ENCODE data around the gene PYCARD.

DNA sequence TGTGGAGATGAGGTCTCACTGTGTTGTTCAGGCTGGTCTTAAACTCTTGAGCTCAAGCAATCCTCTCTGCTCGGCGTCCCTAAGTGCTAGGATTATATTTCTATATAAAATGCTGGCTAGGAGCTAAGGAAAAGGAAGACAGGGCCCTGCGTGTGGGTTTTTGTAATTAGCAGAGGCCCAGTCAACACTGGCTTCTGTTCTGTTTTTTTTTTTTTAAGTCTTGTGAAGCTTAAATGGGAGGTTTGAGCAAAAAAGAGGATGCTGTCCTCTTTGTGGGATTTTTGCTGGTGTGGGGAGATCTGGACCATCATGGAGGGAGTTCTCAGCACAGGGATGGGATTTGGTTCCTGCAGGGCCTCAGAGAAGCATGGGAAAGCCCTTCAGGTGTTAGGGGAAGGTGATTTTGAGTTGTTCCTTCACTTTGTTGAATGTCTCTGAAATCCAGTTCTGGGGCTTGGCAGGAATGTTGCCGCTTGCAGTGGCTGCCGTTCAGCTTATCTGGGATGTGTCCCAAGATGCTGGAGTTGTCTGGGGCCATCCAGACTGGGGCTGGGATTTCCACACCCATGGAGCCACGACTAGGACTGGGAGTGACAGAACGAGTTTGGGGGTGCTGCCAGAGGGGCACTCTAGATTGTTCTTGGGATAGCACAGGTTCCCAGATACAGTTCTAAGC is 4.2 kb downstream of the PYCARD start:
- TF ChIP-seq, protein P1, sequence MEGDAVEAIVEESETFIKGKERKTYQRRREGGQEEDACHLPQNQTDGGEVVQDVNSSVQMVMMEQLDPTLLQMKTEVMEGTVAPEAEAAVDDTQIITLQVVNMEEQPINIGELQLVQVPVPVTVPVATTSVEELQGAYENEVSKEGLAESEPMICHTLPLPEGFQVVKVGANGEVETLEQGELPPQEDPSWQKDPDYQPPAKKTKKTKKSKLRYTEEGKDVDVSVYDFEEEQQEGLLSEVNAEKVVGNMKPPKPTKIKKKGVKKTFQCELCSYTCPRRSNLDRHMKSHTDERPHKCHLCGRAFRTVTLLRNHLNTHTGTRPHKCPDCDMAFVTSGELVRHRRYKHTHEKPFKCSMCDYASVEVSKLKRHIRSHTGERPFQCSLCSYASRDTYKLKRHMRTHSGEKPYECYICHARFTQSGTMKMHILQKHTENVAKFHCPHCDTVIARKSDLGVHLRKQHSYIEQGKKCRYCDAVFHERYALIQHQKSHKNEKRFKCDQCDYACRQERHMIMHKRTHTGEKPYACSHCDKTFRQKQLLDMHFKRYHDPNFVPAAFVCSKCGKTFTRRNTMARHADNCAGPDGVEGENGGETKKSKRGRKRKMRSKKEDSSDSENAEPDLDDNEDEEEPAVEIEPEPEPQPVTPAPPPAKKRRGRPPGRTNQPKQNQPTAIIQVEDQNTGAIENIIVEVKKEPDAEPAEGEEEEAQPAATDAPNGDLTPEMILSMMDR (IDR thresholded peaks at IDR 0.05): no peak
- no peak for TF ChIP-seq POLR2A (IDR thresholded peaks at IDR 0.05)

Measured in adrenal gland (tissue), 5 donors.